MCF 10A (cell line): ENCODE measurements around the gene FAAH. TPM values are rescaled to one million over a fixed set of nuclear protein-coding genes. Genes with fewer than 3 reads are reported as not detected.

Experiments
- BruUV-seq: library from RNA; stranded (reverse); fragments of 400-500 nt; replicated peaks from 2 replicates; lab custom pipeline; 2021; lab: Mats Ljungman, UMichigan
- CTCF ChIA-PET: fragments of 300-600 bp; sonication (Branson Sonifier 250); formaldehyde crosslinking; extraction: SDS; loops from one replicate; lab custom pipeline; 2021; ENCODE audit warnings: antibody characterized with exemption, inconsistent platforms; lab: Yijun Ruan, JAX
- POLR2A ChIA-PET: fragments of 300-600, 350-650 bp; sonication (Branson Sonifier 250); formaldehyde crosslinking; extraction: SDS; loops from one replicate; lab custom pipeline; 2020; ENCODE audit warnings: antibody characterized with exemption, inconsistent platforms; lab: Yijun Ruan, JAX
- DNase-seq: peaks from one replicate; pipeline ENCODE4 v3.0.0-alpha.2; 2018; ENCODE audit not compliant: unreplicated experiment
- H3K27ac Mint-ChIP-seq: one replicate; pipeline ENCODE4 v1.8.0; 2022; ENCODE audit warnings: mild to moderate bottlenecking, low read depth, mixed read lengths; ENCODE audit not compliant: unreplicated experiment
- H3K27me3 Mint-ChIP-seq: one replicate; pipeline ENCODE4 v1.8.0; 2022; ENCODE audit warnings: mixed read lengths; ENCODE audit not compliant: insufficient read depth, unreplicated experiment
- H3K36me3 Mint-ChIP-seq: one replicate; pipeline ENCODE4 v1.8.0; 2022; ENCODE audit warnings: mild to moderate bottlenecking, moderate library complexity, mixed read lengths; ENCODE audit not compliant: insufficient read depth, unreplicated experiment
- H3K4me1 Mint-ChIP-seq: one replicate; pipeline ENCODE4 v1.8.0; 2022; ENCODE audit warnings: mixed read lengths; ENCODE audit not compliant: insufficient read depth, unreplicated experiment
- H3K4me3 Mint-ChIP-seq: one replicate; pipeline ENCODE4 v1.8.0; 2022; ENCODE audit warnings: mild to moderate bottlenecking, moderate library complexity, mixed read lengths; ENCODE audit not compliant: unreplicated experiment
- H3K9me3 Mint-ChIP-seq: one replicate; pipeline ENCODE4 v1.8.0; 2022; ENCODE audit warnings: mixed read lengths; ENCODE audit not compliant: unreplicated experiment
- CTCF ChIP-seq: fragments of 200-600 bp; IDR thresholded peaks from one replicate; pipeline ENCODE4 v1.8.0; 2022; ENCODE audit warnings: antibody characterized with exemption, mild to moderate bottlenecking; ENCODE audit not compliant: unreplicated experiment
- intact Hi-C: fragments of 100-400 bp; cut with micrococcal nuclease; formaldehyde crosslinking; loops from 2 replicates; pipeline ENCODE4 v1.14.1; 2022
- total RNA-seq: library from RNA; stranded (reverse); gene quantifications from 2 replicates; pipeline ENCODE4 v1.2.3, GENCODE V29; 2022

Gene FAAH
- total RNA-seq, 1 experiment from 2014 or later = 19.3 TPM

- Mint-ChIP-seq H3K27me3 (peaks cover 13% of the 10 kb centered on the region), H3K4me1 (peaks cover 10% of the 10 kb centered on the region), H3K9me3 (no peaks in the 10 kb centered on the region), H3K36me3 (no peaks in the 10 kb centered on the region), H3K4me3 (no peak overlapping the region), H3K27ac (no peak overlapping the region)
- no peak for TF ChIP-seq CTCF
- BruUV-seq = no TSS peak
- POLR2A ChIA-PET = interaction anchor here (0.6 to 1.0 kb wide), 2 partner anchors 80 to 155 kb away, joined by 3 to 4 read pairs; no protein-coding TSS in a partner anchor
- CTCF ChIA-PET = interaction anchor here (0.6 to 5.2 kb wide), 27 partner anchors 11 to 713 kb away, joined by 3 to 92 read pairs (median 6); partner anchors contain the start of gene MKNK1
- DNase-seq = no peak
- intact Hi-C loops = loop anchor here (1.0 to 2.0 kb wide), 4 partner anchors 29 to 278 kb away; no protein-coding TSS in a partner anchor
These were observed 53.5 kb downstream of the FAAH start for GRCh38 chr1:46447499-46448108.

- no peaks in the 10 kb centered on the region for H3K9me3 Mint-ChIP-seq
- no peak for DNase-seq
- POLR2A ChIA-PET = no interaction called here
- no peaks in the 10 kb centered on the region for H3K36me3 Mint-ChIP-seq
- CTCF ChIA-PET = interaction anchor here (0.6 to 5.4 kb wide), 16 partner anchors 10 to 156 kb away, joined by 3 to 92 read pairs (median 11); partner anchors contain the start of gene MKNK1
- no peak overlapping the region for H3K27ac Mint-ChIP-seq
- peaks cover 20% of the 10 kb centered on the region for H3K27me3 Mint-ChIP-seq
- H3K4me1 Mint-ChIP-seq = peaks cover 3% of the 10 kb centered on the region
- no peak overlapping the region for H3K4me3 Mint-ChIP-seq
- no peak for TF ChIP-seq CTCF
- no TSS peak for BruUV-seq
- intact Hi-C loops = no loop called here
These were observed 54.2 kb downstream of the FAAH start for GRCh38 chr1:46448109-46448911.

GRCh38 chr1:46449223-46450159 lies 55.4 kb downstream of the FAAH start:
- no peak for DNase-seq
- Mint-ChIP-seq H3K4me3 (no peak overlapping the region), H3K27ac (no peak overlapping the region), H3K9me3 (no peaks in the 10 kb centered on the region), H3K27me3 (peaks cover 32% of the 10 kb centered on the region), H3K4me1 (no peaks in the 10 kb centered on the region), H3K36me3 (no peaks in the 10 kb centered on the region)
- BruUV-seq = no TSS peak
- ChIA-PET POLR2A (no interaction called here), CTCF (interaction anchor here (0.6 to 5.4 kb wide), 11 partner anchors 11 to 1288 kb away, joined by 3 to 21 read pairs (median 3); no protein-coding TSS in a partner anchor)
- TF ChIP-seq CTCF = no peak
- intact Hi-C loops = no loop called here
